Mesothelial cell of epicardium (in vitro differentiated cells): Measurements from ENCODE around the gene MSH2. TPM values are rescaled to one million over a fixed set of nuclear protein-coding genes. Genes with fewer than 3 reads are reported as not detected.

Source experiments
- DNase-seq, 2 experiments: peaks; one replicate each; pipeline ENCODE4 v3.0.0; 2021; ENCODE audit warnings: low spot score in 2 of 2; ENCODE audit not compliant: unreplicated experiment in 2 of 2
- H3K27ac Mint-ChIP-seq: 2 replicates; pipeline ENCODE4 v1.8.0; 2021; ENCODE audit warnings: mixed read lengths
- H3K27me3 Mint-ChIP-seq: 2 replicates; pipeline ENCODE4 v1.8.0; 2021; ENCODE audit warnings: low read depth, mixed read lengths
- H3K36me3 Mint-ChIP-seq: 2 replicates; pipeline ENCODE4 v1.8.0; 2021; ENCODE audit warnings: mixed read lengths
- H3K4me1 Mint-ChIP-seq: 2 replicates; pipeline ENCODE4 v1.8.0; 2021; ENCODE audit warnings: mixed read lengths
- H3K4me3 Mint-ChIP-seq: 2 replicates; pipeline ENCODE4 v1.8.0; 2021; ENCODE audit warnings: mild to moderate bottlenecking, moderate library complexity, mixed read lengths
- H3K9me3 Mint-ChIP-seq: 2 replicates; pipeline ENCODE4 v1.8.0; 2021; ENCODE audit warnings: mixed read lengths
- CTCF ChIP-seq: fragments of 200-600 bp; sonication (generic); IDR thresholded peaks from one replicate; pipeline ENCODE4 v1.5.0; 2021; ENCODE audit warnings: antibody characterized with exemption; ENCODE audit not compliant: unreplicated experiment
- total RNA-seq: library from RNA; stranded (reverse); gene quantifications from 3 replicates; pipeline ENCODE4 v1.2.1, GENCODE V29; 2021

MSH2 gene
- total RNA-seq, 1 donor from 2014 or later: 39.9 TPM

GRCh38 chr2:47455411-47455810 lies 52.5 kb downstream of the MSH2 start:
- H3K4me3 Mint-ChIP-seq: no peak overlapping the region
- TF ChIP-seq CTCF: no peak
- no peak overlapping the region for H3K27ac Mint-ChIP-seq
- H3K27me3 Mint-ChIP-seq: no peaks in the 10 kb centered on the region
- peaks cover 15% of the 10 kb centered on the region for H3K9me3 Mint-ChIP-seq
- DNase-seq: no peak
- H3K36me3 Mint-ChIP-seq: peaks cover 45% of the 10 kb centered on the region
- H3K4me1 Mint-ChIP-seq: peaks cover 12% of the 10 kb centered on the region

GRCh38 chr2:47456851-47457250 lies 53.9 kb downstream of the MSH2 start:
- H3K9me3 Mint-ChIP-seq: peaks cover 15% of the 10 kb centered on the region
- no peaks in the 10 kb centered on the region for H3K27me3 Mint-ChIP-seq
- peaks cover 34% of the 10 kb centered on the region for H3K36me3 Mint-ChIP-seq
- H3K4me3 Mint-ChIP-seq: no peak overlapping the region
- DNase-seq: no peak
- TF ChIP-seq CTCF: no peak
- H3K4me1 Mint-ChIP-seq: peaks cover 14% of the 10 kb centered on the region
- no peak overlapping the region for H3K27ac Mint-ChIP-seq

- Mint-ChIP-seq H3K9me3 (peaks cover 15% of the 10 kb centered on the region), H3K36me3 (peaks cover 33% of the 10 kb centered on the region), H3K4me1 (peaks cover 14% of the 10 kb centered on the region), H3K4me3 (no peak overlapping the region), H3K27me3 (no peaks in the 10 kb centered on the region), H3K27ac (no peak overlapping the region)
- TF ChIP-seq CTCF: no peak
- no peak for DNase-seq
Observed at GRCh38 chr2:47457268-47457667, 54.3 kb downstream of the MSH2 start.

- DNase-seq: no peak
- no peak for TF ChIP-seq CTCF
- Mint-ChIP-seq H3K27ac (no peak overlapping the region), H3K4me1 (peaks cover 6% of the 10 kb centered on the region), H3K27me3 (no peaks in the 10 kb centered on the region), H3K36me3 (peaks cover 40% of the 10 kb centered on the region), H3K4me3 (no peak overlapping the region), H3K9me3 (peaks cover 15% of the 10 kb centered on the region)
Observed at GRCh38 chr2:47459021-47459420, 56.1 kb downstream of the MSH2 start.

- H3K4me3 Mint-ChIP-seq: no peak overlapping the region
Observed at GRCh38 chr2:47460766-47461165, 57.8 kb downstream of the MSH2 start.

More at GRCh38 chr2:47460766-47461165, 57.8 kb downstream of the MSH2 start:
- Mint-ChIP-seq H3K9me3 (peaks cover 12% of the 10 kb centered on the region), H3K27ac (no peak overlapping the region), H3K4me1 (peaks cover 6% of the 10 kb centered on the region), H3K36me3 (peaks cover 43% of the 10 kb centered on the region), H3K27me3 (no peaks in the 10 kb centered on the region)
- DNase-seq: no peak
- no peak for TF ChIP-seq CTCF
